ENCODE data around the gene BTNL8.

GRCh38 chr5:180889381-180889780, 9.6 kb upstream of the BTNL8 start:
- TF ChIP-seq EZH2 (IDR thresholded peaks at IDR 0.05; ENCODE audit: borderline replicate concordance, low read depth, low read length, severe bottlenecking): no peak
- TF ChIP-seq CTCF (IDR thresholded peaks at IDR 0.05; ENCODE audit: extremely low read depth in 1 of 2, insufficient read depth in 1 of 2, low read depth in 1 of 2, low read length in 2 of 2): no peak
- no peak for TF ChIP-seq MAX (IDR thresholded peaks at IDR 0.05; ENCODE audit: insufficient read depth, insufficient read length)
- no peak for TF ChIP-seq POLR2A (IDR thresholded peaks at IDR 0.05; ENCODE audit: low read depth, low read length)
- TF ChIP-seq GATA2 (IDR thresholded peaks at IDR 0.05; ENCODE audit: insufficient read depth, insufficient read length, low read depth, low read length): no peak
